Choroid plexus epithelial cell (primary cell): Measurements from ENCODE around the gene REELD1.

Source experiments
- DNase-seq: peaks from one replicate; pipeline ENCODE4 v3.0.0-alpha.2; 2010; ENCODE audit warnings: low read depth
- H3K4me3 ChIP-seq: 2 replicates; pipeline ENCODE4 v1.5.1; 2011; ENCODE audit warnings: low read depth, mild to moderate bottlenecking, control low read depth, low read length, moderate library complexity
- TF ChIP-seq, protein P1 (sequence below): conservative IDR thresholded peaks from 2 replicates; pipeline ENCODE4 v1.5.1; 2011; ENCODE audit warnings: low read depth, mild to moderate bottlenecking, control low read depth, inconsistent platforms, low read length, moderate library complexity

REELD1 gene

DNA sequence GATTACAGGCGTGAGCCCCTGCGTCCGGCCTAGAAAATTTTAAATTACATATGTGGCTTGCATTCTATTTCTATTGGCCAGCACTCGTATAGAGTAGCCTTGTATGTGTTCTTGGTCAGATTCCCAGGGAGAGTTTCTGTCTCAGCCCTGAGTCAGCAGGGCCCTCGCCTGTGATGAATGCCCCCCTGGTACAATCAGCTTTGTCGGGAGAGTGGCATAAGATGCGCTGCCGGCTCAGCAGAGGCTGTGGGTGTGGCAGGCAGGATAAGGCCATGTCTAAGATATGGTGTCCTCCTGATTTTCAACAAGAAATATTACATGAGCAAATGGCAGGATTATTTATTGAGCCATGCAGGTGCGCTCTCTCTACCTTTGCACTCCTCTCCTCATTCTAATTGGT lies 1.6 kb upstream of the REELD1 start:
- TF ChIP-seq, protein P1, sequence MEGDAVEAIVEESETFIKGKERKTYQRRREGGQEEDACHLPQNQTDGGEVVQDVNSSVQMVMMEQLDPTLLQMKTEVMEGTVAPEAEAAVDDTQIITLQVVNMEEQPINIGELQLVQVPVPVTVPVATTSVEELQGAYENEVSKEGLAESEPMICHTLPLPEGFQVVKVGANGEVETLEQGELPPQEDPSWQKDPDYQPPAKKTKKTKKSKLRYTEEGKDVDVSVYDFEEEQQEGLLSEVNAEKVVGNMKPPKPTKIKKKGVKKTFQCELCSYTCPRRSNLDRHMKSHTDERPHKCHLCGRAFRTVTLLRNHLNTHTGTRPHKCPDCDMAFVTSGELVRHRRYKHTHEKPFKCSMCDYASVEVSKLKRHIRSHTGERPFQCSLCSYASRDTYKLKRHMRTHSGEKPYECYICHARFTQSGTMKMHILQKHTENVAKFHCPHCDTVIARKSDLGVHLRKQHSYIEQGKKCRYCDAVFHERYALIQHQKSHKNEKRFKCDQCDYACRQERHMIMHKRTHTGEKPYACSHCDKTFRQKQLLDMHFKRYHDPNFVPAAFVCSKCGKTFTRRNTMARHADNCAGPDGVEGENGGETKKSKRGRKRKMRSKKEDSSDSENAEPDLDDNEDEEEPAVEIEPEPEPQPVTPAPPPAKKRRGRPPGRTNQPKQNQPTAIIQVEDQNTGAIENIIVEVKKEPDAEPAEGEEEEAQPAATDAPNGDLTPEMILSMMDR, result no peak

DNA sequence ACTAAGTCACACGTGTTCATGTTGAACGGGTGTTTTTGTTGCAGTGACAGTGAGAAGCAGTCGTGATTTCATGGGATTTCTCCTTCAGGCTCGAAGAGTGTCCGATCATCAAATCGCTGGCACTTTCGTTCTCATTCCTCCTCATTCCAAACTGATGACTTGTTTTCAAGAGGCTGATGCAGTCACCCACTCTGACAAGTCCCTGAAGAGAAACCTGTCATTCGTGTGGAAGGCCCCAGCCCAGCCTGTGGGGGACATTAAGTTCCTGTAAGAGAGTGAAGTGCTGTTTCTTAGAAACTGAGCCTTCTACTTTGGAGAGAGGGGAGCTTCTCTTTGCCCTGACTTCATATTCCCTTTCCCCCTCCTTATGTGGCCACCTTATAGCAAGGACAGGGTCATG lies 8.0 kb downstream of the REELD1 start:
- DNase-seq, result peak; percentile 38
- no peak overlapping the region for H3K4me3 ChIP-seq
- TF ChIP-seq, protein P1, result no peak

More for the DNA sequence above, 1.6 kb upstream of the REELD1 start:
- DNase-seq, result no peak
- H3K4me3 ChIP-seq, result no peak overlapping the region

- TF ChIP-seq, protein P1, result no peak
- peak; percentile 28 for DNase-seq
- no peak overlapping the region for H3K4me3 ChIP-seq
Observed at GRCh38 chr4:146224326-146224966, 10.1 kb downstream of the REELD1 start.

GRCh38 chr4:146229406-146229805 lies 15.1 kb downstream of the REELD1 start:
- TF ChIP-seq, protein P1, result no peak
- no peak for DNase-seq
- H3K4me3 ChIP-seq, result no peak overlapping the region

DNA sequence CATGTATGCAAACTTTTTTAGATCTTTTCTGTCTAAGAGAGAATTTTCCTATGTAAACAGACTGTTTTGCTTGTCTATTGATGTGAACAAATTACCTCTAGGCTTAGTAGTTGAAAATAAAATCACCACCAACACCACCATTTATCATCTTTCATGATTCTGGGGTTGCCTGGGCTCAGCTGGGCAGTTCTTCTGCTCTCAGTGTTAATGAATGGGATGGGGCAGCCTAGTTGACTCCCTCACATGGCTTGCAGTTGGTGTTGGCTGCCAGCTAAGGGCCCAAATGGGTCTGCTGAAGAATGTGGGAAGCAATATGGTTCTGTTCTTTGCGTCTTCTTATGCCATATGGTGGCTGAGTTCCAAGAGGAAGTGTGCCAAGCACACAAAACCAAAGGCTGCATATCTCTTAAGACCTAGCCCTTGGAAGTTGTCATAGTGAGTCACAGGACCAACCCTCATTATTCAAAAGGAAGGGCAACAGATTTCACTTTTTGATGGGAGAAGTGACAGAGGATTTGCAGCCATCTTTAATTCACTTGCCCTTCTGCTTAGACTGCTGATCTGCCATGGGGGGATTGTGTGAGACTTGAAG lies 17.9 kb downstream of the REELD1 start:
- TF ChIP-seq, protein P1, result no peak
- DNase-seq, result no peak
- H3K4me3 ChIP-seq, result no peak overlapping the region

DNA sequence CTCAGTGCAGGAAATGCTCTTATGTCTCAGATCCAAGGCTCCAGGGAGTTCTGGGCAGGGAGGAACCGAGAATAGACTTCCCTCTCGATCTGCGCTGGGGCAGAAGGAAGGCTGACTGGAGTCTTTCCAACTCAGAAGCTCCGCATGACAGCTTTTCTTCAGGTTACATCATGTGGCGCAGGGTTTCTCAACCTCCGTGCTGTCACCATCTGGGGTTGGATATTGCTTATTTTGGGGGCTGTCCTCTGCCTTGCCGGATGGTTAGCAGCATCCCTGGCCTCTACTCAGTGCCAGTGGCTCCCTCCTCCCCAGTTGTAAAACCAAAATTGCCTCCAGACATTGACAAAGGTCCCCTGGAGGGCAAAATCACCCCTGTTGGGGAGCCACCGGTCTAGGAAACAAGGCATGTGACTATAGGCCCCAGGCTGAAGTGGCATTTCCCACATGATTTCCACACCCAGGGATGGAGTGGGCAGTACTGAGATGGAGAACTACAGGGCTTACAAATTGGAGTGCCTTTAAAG lies 21.4 kb downstream of the REELD1 start:
- TF ChIP-seq, protein P1, result no peak
- H3K4me3 ChIP-seq, result no peak overlapping the region
- peak; percentile 39 for DNase-seq

GRCh38 chr4:146236216-146236615 lies 21.9 kb downstream of the REELD1 start:
- no peak for DNase-seq
- TF ChIP-seq, protein P1, result no peak
- H3K4me3 ChIP-seq, result no peak overlapping the region
